CD4-positive, alpha-beta T cell treated with Interleukin-10 for 1 hour (primary cell): Measurements from ENCODE around the gene EIF4A3.
"Not testable (repeated sequence)": the region's sequence is repeated elsewhere in the genome, so short reads cannot be mapped to it uniquely, and the experiment has no call there.

ENCODE experiments used
- DNase-seq: peaks from one replicate; pipeline ENCODE4 v3.0.0-alpha.2; 2020

The EIF4A3 gene

DNA sequence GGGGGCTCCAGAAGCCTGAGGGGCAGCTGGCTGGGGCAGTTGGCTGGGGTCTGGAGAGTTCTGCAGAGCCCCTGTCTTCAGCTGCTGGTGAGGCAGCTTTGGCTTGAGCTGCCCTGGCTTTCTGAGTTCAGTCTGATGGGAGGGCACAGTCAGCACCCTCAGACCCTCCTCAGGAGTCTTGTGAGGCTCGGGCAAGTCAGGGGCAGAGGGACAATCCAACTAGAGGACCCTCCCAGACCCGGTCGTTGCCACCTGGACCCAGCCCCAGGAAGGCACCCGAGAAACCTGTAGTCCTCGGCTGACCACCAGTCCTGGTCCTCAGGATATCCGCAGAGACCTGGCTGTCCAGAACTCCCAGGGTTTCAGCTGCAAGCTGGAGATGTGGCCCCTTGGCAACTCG is 24.8 kb upstream of the EIF4A3 start:
- no peak for DNase-seq

DNA sequence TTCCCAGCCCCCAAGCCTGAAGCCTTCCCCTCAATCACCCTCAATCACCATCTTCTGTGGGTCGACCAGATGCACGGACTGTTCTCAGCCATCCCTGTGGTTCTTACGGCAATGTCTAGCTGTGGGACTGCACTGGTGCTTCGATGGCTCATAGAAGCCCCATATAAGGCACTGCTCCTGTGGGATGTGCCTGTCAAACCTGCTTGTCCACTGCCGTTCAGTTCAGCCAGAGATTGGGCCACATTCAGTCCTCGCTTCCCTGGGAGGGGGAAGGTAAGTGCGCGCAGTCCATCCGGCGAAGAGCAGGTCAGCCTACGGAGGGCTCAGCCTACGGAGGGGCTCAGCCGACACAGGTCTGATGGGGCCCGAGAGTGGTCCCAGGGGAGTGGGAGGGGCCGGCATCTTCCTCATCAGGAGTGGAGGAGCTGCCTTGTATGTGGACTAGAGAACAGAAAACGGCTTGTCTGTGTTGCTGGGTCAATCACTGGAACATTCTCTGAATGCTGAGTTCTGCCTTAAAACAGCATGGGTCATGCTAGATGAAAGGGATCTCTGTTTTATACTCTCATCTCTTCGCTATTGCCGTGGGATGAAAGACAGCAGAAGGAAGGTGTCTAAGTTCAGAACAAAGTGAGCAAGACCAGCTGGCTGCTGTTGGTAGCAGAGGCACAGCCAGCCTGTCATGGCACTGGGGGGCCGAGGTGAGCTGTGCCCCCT is 23.0 kb upstream of the EIF4A3 start, which contains the start of gene CARD14:
Gene CARD14 (plus strand): TSS at position 247 of the 717 bp plus-strand sequence. CDS start 11,409 bp downstream, outside the sequence.
- DNase-seq = no peak

DNA sequence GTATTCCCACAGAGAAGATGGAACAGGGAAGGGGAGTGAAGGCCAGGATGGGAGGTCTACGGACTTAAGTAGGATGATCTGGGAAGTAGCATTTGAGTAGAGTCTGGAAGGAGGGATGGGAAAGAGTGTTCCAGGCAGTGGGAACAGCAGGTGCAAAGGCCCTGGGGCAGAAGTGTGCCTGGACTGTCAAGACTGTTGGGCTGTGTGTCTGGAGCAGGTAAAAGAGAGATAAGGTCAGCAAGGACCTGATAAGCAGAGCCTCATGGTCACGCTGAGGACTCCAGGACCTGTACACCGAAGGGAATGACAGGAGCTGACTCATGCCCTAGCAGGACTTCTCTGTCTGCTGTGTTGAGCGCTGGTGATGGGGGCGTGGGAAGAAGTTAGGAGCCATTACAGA is 22.2 kb upstream of the EIF4A3 start:
- DNase-seq = no peak

DNA sequence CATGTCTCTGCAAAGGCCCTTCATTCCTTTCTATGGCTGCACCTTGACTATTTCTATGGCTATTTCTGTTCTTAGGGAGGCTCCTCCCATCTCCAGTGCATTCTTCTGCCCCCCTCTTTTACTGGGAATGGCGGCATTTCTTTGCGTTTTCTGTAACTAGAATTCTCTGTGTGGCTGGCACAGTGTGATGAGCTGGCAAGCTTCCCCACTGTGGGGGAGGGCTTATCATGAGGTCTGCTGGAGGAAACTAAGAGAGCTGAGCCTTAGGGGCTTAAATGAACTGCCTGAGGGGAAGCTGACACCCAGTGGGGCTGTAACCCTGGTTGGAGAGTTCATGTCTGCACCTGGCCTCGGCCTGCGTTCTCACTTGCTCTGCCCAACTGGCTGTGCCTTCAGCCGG is 21.4 kb upstream of the EIF4A3 start:
- DNase-seq = no peak

DNA sequence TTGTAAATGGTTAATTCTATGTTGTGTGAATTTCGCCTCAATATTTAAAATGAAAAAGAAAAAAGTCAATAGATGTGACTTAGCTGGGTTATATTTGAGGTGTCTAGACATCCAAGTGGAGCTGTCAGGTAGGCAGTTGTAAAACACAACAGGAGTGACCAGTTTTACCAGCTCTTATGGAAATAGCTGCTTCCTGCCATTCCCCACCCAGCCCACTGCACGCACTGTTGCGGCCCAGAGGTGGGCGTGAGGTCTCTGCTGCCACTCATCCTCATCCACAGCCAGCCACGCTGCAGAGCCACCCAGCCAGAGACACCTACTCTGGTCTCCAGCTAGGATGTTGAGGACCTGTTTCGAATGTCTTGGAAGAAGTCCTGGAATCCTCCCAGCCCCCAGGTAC is 19.5 kb upstream of the EIF4A3 start:
- DNase-seq = no peak

DNA sequence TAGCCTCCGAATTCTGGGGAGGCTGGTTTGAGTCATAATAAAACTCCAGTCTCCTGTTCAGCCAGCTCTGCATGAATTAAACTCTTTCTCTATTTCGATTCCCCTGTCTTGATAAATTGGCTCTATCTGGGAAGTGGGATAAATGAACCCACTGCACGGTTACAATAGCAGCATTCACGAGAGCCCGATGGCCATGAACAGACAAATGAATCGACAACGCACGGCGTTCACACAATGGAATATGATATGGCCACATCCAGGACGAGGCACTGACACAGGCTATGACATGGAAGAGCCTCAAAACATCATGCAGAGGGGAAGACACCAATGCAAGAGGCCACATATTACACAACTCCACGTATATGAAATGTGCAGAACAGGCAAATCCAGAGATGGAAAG is 17.3 kb upstream of the EIF4A3 start:
- no peak for DNase-seq

DNA sequence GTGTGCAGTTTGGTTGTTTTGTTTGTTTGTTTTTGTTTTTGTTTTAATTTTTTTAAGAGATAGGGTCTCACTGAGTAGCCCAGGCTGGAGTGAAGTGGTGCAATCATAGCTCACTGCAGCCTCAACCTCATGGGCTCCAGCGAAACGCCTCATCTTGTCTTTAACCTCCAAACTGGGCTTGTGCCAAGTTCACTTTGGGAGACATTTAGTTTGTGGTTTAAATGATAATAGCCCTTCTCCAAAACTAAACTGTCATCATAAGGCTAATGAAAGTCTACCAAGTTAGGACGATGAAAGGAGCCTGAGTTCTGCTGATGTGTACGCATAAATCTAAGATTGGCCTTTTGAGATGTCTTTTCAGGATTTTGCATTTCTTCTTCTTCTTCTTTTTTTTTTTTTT is 16.4 kb upstream of the EIF4A3 start:
- no peak for DNase-seq

DNA sequence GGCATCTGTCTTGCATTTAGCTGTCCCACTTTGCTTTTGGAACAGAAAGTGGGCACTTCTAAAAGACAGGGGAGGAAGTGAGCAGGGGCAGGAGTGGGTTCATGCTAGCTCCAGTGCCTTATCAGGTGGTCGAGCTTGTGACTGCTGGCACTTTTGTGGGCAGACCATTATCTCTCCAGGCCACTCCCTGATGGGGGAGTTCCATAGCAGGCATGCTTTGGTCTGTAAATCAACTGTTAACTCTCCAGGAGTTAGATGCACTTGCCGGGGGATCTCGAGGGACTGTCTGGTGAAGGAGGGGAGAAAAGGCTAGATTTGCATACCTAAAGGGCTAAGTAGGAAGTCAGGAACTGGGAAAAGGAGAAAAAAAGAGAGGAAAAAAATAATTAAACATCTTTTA is 13.6 kb upstream of the EIF4A3 start:
- DNase-seq = no peak

DNA sequence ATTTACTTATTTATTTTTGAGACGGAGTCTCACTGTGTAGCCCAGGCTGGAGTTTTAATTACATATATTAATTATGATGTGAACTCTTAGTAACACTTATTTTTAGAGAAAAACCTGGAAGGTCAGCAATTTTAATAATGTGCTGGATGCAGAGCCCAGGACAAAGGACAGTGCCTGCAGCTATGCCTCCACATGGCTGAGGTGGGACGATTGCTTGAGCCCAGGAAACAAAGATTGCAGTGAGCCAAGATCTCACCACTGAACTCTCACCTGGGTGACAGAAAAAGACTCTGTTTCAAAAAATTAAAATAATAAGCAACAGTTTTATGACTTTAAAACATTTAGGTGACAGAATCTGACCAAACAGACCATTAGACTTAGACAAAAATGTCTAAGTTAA is 11.9 kb upstream of the EIF4A3 start:
- DNase-seq = no peak

DNA sequence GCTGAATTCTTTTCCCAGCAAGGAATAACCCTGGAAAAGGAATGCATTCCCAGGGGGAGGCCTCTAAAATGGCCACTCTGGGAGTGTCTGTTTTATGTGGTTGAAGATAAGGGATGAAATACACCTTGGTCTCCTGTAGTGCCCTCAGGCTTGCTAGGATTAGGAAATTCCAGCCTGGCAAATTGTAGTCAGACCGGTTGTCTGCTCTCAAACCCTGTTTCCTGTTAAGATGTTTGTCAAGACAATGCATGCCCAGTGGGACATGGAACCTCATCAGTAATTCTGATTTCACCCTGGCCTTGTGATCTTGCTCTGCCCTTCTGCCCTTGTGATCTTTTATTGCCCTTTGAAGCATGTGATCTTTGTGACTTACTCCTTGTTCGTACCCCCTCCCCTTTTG is 8.7 kb upstream of the EIF4A3 start:
- DNase-seq = not testable (repeated sequence)

DNA sequence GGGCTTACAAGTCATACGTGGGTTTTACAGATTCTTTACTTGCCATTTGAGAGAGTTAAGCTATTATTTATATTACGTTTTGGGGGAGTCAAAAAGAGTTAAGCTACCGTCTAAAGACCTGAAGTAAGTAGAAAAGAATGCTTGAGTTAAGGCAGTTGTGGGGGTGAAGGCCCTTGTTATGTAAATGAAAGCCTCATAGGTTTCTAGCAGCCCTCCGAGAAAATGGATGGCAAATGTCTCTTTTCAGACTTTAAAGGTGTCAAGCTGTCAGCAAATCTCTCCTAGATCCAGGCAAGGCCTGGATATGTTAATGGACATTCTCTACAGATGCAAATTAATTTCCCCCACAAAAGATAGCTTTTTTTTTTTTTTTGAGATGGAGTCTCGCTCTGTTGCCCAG is 7.2 kb upstream of the EIF4A3 start:
- no peak for DNase-seq

DNA sequence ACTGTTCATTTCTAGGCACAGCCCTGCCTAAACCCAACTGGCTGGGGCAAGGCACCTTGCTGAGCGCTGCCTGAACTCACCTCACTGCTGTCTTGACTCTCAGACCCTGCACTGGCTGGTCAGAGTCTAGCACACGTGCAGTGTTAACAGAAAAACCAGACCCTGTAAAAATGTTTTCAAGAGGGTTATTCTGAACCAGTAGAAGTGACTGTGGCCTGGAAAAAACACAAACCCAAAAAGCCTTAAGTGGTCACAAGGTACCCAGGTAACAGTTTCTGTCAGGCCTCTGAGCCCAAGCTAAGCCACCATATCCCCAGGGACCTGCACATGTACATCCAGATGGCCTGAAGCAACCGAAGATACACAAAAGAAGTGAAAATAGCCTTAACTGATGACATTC is 6.1 kb upstream of the EIF4A3 start:
- no peak for DNase-seq

DNA sequence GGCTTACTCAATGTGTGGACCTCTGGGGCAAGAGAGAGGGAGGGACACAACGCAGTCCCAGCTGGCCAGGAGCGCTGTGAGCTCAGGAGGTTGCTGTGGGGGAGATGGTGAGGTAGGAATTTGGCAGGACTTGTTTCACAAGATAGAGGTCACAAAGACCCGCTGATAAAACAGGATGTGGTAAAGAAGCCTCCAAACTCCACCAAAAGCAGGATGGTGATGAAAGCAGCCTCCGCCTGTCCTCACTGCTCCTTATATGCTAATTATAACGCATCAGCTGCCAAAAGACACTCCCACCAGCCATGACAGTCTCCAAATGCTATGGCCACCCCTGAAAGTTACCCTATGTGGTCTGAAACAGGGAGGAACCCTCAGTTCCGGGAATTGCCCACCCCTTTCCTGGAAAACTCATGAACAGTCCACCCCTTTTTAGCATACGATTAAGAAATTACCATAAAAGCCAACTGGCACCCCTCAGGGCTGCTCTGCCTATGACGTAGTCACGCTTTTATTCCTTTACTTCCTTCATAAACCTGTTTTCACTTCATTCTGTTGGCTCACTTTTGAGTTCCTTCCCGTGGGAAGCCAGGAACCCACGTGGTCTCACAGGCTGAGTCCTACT is 5.3 kb upstream of the EIF4A3 start:
- no peak for DNase-seq

DNA sequence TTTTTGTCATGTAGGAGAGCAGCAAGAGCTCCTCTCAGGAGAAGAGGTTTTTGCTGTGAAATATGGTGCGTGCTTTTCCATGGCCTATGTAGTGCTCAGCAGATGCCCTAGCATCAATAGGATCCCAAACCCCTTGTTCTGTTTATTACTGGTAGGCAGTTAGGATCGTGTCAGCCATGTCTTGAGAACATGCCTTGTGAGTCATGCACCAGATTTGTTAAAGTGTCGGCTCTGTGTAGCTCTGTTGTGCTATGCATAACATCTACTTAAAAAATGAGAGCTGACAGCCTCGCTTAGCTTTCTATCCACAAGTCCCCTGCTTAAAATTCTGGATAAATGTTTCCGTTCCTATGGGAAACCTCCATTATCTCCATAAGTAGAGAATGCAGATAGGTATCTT is 4.4 kb upstream of the EIF4A3 start:
- DNase-seq = no peak

DNA sequence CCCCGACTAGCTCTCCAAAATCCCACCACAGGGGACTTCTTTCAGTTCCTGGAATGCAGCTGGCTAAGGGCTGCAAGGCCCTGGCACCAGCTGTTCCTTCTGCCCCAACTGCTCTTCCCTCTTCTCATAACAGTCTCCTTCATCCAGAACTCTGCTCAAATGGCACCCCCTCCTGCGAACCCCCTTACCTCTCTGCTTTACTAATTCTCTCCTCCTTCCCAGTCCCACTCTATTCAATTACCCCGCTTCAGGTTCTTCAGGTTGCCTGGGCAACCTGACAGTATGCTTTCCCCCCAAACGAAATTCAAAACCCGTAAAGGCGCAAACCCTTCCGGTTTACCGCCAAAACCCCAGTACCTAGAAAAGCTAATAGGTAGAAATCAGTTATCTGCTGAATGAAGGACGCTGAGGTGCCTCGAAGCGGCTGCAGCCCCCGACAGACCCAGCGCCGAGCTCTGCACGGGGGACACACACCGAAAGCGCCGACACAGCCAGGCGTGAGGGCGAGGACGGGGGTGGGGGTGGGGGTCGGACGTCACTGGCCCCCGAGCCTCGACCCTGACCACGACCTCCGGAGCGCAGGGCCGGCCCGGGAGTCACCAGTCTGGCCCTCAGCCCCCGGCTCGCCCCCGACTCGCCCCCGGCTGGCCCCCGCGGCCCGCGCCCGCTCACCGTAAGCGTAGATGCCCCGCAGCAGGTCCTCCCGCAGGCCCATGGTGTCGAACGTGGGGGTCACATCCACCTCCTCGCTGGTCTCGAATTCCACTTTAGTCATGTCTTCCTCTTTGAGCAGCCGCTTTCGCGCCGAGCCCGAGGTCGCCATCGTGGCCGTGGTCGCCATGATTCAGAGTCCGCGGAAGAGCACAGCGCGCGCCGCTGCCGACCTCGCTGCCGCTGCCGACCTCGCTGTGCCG is 550 bp downstream of the EIF4A3 start:
- DNase-seq = peak; percentile 30

DNA sequence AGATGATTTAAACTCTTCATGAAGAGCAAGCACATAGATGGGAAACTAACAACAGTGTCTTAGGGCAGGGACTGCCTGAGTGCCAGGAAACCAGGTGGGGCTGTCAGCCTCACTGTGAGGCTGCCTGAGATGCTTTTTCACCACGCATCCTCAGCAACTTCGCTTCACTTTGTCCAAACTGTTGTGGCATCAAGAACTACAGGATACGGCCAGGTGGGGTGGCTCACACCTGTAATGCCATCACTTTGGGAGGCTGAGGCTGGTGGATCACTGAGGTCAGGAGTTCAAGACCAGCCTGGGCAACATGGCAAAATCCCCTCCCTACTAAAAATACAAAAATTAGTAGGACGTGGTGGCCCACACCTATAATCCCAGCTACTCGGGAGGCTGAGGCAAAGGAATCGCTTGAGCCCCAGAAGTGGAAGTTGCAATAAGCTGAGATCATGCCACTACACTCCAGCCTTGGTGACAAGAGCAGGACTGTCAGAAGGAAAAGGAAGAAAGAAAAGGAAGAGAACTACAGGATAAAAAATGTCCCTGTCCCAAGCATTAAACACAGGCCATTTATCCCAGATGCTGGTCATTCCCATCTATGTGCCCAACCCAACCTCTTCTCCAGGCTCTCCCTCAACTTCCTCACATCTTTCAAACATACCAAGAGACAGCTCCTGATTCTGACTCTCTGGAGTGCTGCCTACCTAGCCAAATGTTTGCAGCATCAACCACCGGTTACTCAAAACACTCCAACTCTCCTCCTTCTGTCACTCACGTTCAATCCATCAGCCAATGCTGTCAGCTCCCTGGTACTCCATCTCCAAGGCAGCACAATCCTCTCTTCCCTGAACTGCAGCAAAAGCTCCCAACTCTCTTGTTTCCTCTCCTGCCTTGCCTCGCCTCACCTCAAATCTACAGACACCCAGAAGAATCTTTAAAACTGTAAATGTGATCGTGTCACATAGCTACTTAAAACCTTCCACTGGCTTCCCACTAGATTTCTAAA is 1.6 kb downstream of the EIF4A3 start:
- DNase-seq = no peak

DNA sequence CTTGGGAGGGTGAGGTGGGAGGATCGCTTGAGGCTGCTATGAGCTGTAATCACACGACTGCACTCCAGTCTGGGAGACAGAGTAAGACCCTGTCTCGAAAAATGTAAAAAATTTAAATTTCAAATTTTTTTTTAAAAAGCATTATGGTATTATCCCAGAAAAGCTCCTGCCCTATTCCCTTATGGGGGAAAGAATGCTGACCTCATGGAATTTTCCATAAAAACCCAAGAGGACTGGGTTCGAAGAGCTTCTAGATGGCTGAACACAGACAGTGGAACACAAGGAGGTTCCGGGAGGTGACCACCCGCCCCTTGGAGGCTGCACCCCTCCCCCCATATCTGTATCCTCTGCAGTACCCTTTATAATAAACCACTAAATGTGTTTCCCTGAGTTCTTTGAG is 4.0 kb downstream of the EIF4A3 start:
- no peak for DNase-seq

DNA sequence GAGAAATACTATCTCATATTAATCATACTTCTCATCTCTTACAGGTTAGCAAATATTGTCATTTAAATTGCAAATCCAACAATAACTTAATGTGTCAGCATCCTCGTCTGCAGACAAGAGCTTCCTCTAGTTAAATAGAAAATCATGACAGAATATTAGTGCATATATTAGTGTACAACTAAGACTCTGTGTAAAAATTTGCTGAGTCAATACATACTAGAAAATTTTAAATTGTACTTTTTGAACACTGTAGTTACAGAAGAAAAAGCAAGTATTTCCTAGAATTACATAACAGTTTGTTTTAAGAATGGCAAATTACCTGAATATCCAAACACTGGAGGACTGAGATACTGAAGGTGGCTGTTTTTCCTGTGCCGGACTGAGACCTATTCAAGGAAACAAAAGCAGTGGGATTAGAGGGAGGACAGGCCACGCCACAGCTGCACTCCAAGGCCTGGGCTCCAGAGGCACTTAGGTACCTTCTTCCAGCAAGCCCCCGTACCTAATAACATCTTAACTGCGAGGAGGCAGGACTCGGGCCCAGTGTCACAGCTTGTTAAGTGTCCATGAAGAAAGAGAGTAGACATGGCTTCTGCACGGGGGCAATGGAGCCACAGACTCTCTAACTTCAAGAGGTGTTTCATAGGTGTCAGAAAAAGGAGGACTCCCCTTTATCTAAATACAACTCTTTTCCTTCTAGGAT is 5.3 kb downstream of the EIF4A3 start:
- no peak for DNase-seq

DNA sequence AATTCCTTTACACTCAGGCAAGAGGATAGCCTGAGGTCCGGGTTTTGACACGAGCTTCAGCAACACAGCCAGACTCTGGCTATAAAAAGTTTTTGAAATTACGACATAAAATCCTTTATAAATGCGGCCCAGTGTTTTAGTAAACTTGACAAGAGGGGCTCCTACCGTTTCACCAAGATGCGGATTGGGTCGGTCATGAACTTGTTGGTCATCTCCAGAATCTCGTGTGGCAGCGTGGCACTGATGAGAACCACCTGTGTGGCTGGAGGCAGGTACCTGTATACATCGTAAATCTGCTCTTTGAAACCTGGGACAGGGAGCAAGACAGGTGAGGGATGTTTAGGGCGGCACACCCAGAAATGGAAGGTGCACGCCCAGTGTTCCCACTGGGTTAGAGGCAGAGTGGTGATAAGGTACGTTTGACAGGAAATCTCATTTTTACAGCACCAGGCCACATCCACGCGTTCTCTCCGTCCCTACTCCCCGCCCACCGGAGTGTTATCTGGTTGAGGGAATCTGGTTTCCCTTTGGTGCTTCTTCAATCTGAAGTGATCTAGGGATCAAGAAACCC is 8.0 kb downstream of the EIF4A3 start:
- DNase-seq = no peak

DNA sequence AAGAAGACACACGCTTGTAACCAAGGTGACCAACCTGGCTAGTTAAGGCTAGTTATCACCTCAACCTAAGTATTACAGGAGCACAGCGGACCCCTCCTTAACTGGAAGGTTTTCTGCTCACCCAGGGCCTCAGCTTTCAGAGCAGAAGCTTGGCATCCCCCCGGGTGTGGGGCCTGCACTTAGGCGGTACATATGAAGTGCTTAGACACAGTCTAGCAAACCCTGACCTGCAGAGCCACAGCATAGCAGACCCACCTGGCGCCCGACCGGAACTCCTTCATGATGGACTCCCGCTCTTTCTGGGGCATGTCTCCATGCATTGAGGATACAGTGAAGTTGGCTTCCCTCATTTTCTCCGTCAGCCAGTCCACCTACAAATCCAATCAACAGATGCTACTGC is 9.8 kb downstream of the EIF4A3 start:
- no peak for DNase-seq

DNA sequence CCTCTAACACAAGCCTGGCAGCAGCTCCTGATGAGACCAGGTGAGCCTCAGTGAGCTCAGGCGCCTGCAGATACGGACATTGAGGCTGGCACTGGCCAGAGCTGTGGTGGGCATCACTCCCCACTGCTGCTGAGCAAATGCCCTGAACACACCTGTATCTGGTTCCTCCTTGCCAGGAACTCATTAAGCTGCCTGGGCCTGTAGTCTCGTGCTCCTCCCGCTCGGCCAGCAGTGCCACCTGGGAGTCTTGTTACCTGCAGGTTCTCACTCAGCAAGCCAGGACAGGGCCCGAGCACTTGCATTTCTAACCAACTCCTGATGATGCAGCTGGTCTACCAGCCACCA is 13.3 kb downstream of the EIF4A3 start:
- no peak for DNase-seq
